ENCODE measurements around the gene PNMA5. TPM values are rescaled to one million over a fixed set of nuclear protein-coding genes. Genes with fewer than 3 reads are reported as not detected.
"Not testable (repeated sequence)": the region's sequence is repeated elsewhere in the genome, so short reads cannot be mapped to it uniquely, and the experiment has no call there.

PNMA5 gene
- total RNA-seq (2014; rRNA removed; shearing (Covaris generic)): 0.22 TPM in 1 of 2 replicates, not detected in the other

DNA sequence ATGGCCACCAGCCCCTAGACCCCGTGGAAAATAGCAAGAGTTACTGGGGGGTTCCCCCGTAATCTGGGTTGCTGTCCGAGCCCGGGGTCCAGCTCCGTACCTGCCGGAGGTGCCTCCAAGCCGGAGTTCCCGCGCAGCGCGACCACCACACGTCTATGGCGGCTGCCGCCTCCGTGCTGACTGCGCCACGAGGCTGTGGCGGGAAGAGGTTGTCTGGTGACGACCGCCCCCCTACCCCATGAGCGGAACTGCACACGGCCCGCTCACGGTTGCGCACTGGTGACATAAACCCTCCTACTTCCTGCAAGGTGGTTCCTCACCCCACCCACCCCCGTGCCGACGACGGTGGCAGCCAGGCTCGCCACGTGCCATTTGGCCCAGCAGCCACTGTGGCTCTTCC, at the start of gene PNMA5:
Gene PNMA5 (minus strand): TSS at position 184 of the 400 bp plus-strand sequence. CDS start 2,518 bp downstream, outside the sequence.
- H3K36me3 ChIP-seq (replicated peaks; ENCODE audit: control insufficient read depth, insufficient read depth, low read length): no peaks in the 10 kb centered on the region
- no peak within 1 kb of the TSS for H3K4me3 ChIP-seq (ENCODE audit: insufficient read depth, low read depth, low read length)
- H3K27me3 ChIP-seq (ENCODE audit: control insufficient read depth, insufficient read depth, low read length): no peaks in the 10 kb centered on the region
- DNase-seq: peak; percentile 17

DNA sequence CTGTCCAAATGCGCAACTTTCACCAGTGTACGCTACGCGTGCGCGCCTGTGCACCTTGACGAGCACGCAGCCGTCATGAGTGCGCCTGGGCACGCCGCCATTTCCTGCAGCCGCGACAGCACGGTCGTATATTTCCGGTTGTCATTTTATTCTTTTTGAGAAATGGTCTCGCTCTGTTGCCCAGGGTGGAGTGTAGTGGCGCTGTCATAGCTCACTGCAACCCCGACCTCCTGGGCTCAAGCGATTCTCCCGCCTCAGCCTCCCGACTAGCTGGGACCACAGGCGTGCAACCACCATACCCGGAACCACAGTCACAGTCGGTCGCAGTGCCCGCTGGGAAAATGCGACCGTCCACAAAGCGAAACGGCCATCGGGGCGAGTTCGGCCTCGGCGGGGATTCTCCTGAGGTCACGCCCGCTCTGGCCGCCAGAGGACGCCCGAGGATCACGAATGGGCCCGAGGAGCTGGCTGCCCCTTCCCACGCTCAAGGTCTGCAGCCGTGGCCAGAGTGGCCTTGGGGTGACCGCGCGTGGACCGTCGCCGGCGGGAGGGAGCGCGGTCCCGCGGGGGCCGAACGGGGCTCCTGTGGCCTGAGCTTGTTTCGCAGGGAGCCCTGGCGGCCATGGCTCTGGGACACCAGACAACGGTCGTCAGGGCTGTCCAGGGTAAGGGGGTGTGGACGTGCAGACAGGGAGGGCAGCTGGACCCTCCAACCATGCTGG, 38.6 kb upstream of the PNMA5 start:
- DNase-seq: peak; percentile 84
- Histone ChIP-seq H3K4me3 (ENCODE audit: insufficient read depth, low read depth, low read length) (peak overlapping the region; percentile 16; the same call in 1 of the 2 replicates), H3K36me3 (replicated peaks; ENCODE audit: control insufficient read depth, insufficient read depth, low read length) (no peaks in the 10 kb centered on the region)

DNA sequence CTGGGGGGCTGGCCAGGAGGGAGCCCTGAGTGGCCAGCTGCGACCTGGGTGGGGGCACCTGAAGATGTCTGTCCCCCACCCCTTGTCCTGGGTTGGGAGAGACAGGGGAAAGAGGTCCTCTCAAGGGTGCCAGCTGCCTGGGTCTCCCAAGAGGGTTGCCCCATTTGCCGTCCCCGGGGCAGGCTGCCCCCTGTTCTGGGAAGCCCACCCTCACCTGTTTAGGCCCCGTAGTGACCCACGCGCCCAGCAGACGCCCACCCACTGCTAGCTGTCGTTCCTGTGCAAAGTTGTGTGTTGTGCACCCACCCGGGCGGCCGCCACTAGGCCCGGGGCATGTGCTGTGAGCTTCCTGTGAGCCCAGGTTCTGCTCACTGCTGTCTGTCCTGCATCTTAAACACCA, 36.9 kb upstream of the PNMA5 start:
- H3K36me3 ChIP-seq (replicated peaks; ENCODE audit: control insufficient read depth, insufficient read depth, low read length): no peaks in the 10 kb centered on the region

More for the DNA sequence above, 38.6 kb upstream of the PNMA5 start:
- no peaks in the 10 kb centered on the region for H3K27me3 ChIP-seq (ENCODE audit: control insufficient read depth, insufficient read depth, low read length)

DNA sequence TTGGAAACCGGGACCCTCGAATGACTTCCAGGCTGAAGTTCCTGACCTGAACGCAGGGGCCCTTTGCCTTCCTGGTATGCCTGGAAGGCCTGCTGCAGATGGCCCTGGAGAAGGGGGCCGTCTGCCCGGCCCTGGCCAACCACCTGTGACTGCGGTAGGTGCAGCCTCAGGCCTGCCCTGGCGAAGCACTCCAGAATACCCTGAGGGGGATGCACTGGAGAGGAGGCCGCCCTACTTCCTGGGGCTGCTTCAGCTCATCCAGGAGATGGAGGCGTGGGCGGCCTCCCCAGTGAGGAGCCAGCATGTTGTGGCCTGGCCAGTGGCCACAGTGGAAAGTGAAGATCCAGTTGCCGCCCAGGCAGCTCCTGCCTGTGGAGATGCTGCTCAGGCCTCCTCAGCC, 36.0 kb upstream of the PNMA5 start:
- DNase-seq: peak; percentile 23
- Histone ChIP-seq H3K36me3 (replicated peaks; ENCODE audit: control insufficient read depth, insufficient read depth, low read length) (no peaks in the 10 kb centered on the region), H3K27me3 (ENCODE audit: control insufficient read depth, insufficient read depth, low read length) (no peaks in the 10 kb centered on the region), H3K4me3 (ENCODE audit: insufficient read depth, low read depth, low read length) (no peak overlapping the region)

More for the DNA sequence above, 36.9 kb upstream of the PNMA5 start:
- Histone ChIP-seq H3K27me3 (ENCODE audit: control insufficient read depth, insufficient read depth, low read length) (no peaks in the 10 kb centered on the region), H3K4me3 (ENCODE audit: insufficient read depth, low read depth, low read length) (no peak overlapping the region)
- peak; percentile 23 for DNase-seq

DNA sequence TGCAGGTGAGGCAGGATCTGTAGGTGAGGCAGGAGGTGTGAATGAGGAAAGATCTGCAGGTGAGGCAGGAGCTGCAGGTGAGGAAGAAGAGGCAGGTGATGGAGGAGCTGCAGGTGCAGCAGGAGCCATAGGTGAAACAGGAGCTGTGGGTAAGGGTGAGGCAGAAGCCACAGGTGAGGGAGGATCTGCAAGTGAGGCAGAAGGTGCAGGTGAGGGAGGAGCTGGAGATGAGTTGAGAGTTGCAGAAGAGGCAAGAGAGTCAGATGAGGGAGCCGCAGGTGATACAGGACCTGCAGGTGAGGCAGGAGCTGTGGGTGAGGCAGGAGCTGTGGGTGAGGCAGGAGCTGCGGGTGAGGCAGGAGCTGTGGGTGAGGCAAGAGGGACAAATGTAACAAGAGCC, 35.2 kb upstream of the PNMA5 start:
- Histone ChIP-seq H3K36me3 (replicated peaks; ENCODE audit: control insufficient read depth, insufficient read depth, low read length) (no peaks in the 10 kb centered on the region), H3K4me3 (ENCODE audit: insufficient read depth, low read depth, low read length) (no peak overlapping the region), H3K27me3 (ENCODE audit: control insufficient read depth, insufficient read depth, low read length) (no peaks in the 10 kb centered on the region)
- DNase-seq: no peak

DNA sequence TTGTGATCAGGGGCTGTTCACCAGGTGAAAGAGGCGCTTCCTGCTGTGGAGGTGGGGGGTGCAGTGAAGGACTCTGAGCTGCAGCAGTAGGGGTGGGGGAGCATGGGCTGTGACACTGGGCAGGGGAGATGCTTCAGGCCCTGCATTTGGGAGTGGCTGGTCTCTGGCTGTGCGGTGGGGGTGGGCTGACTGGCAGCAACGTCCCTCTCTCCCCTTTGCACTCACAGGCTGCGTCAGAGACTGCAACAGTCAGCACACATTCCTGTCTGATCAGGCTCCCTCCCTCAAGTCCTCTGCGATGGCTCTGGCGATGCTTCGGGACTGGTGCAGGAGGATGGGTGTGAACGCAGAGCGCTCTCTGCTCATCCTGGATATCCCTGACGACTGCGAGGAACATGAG, 34.6 kb upstream of the PNMA5 start:
- not testable (repeated sequence) for H3K4me3 ChIP-seq (ENCODE audit: insufficient read depth, low read depth, low read length); H3K27me3 ChIP-seq (ENCODE audit: control insufficient read depth, insufficient read depth, low read length); H3K36me3 ChIP-seq (replicated peaks; ENCODE audit: control insufficient read depth, insufficient read depth, low read length)
- DNase-seq: peak; percentile 24

DNA sequence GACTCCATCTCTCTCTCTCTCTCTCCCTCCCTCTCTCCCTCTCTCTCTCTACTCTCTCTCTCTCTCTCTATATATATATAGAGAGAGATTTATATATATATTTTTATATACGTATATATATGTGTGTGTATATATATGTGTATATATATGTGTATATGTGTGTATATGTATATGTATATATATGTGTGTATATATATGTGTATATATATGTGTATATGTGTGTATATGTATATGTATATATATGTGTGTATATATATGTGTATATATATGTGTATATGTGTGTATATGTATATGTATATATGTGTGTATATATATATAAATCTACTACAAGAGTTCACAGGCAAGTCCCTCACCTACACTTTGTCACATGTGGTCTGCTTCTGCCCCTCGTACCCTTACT, 32.6 kb upstream of the PNMA5 start:
- H3K4me3 ChIP-seq (ENCODE audit: insufficient read depth, low read depth, low read length); H3K27me3 ChIP-seq (ENCODE audit: control insufficient read depth, insufficient read depth, low read length); DNase-seq; H3K36me3 ChIP-seq (replicated peaks; ENCODE audit: control insufficient read depth, insufficient read depth, low read length): not testable (repeated sequence)

DNA sequence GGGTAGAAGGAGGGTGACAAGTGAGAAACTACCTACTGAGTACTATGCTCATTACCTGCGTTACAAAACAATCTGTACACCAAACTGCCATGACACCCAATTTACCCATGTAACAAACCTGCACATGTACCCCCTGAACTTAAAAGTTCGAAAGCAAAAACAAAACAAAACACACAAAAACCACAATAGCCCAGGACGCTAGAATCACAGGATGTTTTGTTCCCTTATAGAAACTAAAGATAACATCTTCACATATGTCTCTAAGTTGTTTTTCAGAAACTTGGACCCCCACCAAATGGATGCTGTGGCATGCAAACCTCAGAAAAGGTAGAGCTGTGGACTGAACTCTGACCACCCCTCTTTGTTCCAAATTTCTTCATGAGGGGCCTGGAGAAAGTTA, 25.2 kb upstream of the PNMA5 start:
- no peak overlapping the region for H3K4me3 ChIP-seq (ENCODE audit: insufficient read depth, low read depth, low read length)
- H3K27me3 ChIP-seq (ENCODE audit: control insufficient read depth, insufficient read depth, low read length): 0 out of 2 replicates have a peak, but pooled peaks cover 2% of the 10 kb centered on the region
- DNase-seq: no peak
- H3K36me3 ChIP-seq (replicated peaks; ENCODE audit: control insufficient read depth, insufficient read depth, low read length): no peaks in the 10 kb centered on the region

DNA sequence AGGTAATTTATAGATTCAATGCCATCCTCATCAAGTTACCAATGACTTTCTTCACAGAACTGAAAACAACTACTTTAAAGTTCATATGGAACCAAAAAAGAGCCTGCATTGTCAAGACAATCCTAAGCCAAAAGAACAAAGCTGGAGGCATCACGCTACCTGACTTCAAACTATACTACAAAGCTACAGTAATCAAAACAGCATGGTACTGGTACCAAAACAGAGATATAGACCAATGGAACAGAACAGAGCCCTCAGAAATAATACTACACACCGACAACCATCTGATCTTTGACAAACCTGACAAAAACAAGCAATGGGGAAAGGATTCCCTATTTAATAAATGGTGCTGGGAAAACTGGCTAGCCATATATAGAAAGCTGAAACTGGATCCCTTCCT, 23.3 kb upstream of the PNMA5 start:
- not testable (repeated sequence) for H3K27me3 ChIP-seq (ENCODE audit: control insufficient read depth, insufficient read depth, low read length); H3K4me3 ChIP-seq (ENCODE audit: insufficient read depth, low read depth, low read length); DNase-seq; H3K36me3 ChIP-seq (replicated peaks; ENCODE audit: control insufficient read depth, insufficient read depth, low read length)

DNA sequence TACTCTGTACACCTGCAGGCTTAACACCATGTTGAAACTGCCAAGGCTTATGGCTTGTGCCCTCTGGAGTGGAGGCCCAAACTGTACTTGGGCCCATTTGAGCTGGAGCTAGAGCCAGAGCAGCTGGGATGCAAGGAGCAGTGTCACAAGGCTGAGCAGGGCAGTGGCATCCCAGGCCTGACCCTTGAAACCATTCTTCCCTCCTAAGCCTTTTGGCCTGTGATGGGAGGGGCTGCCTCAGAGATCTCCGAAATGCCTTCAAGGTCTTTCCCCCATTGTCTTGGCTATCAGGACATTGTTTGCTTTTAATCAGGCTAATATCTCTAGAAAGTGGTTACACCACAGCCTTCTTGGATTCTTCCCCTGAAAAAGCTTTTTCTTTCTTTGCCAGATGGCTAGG, 10.9 kb upstream of the PNMA5 start:
- H3K27me3 ChIP-seq (ENCODE audit: control insufficient read depth, insufficient read depth, low read length): no peaks in the 10 kb centered on the region
- DNase-seq: no peak
- no peaks in the 10 kb centered on the region for H3K36me3 ChIP-seq (replicated peaks; ENCODE audit: control insufficient read depth, insufficient read depth, low read length)
- no peak overlapping the region for H3K4me3 ChIP-seq (ENCODE audit: insufficient read depth, low read depth, low read length)

DNA sequence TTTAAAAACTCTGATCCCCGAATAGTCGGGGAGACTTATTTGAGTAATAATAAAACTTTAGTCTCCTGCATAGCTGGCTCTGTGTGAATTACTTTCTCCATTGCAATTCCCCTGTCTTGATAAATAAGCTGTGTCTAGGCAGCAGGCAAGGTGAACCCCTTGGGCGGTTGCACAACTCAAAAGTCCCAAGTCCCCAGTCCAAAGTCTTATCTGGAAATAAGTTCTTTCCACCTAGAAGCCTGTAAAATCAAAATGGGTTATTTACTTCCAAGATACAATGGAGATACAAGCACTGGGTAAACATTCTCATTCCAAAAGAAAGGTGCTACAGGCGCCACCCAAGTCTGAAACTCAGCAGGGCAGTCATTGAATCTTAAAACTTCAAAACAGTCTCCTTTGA, 10.1 kb upstream of the PNMA5 start:
- Histone ChIP-seq H3K4me3 (ENCODE audit: insufficient read depth, low read depth, low read length) (no peak overlapping the region), H3K36me3 (replicated peaks; ENCODE audit: control insufficient read depth, insufficient read depth, low read length) (no peaks in the 10 kb centered on the region), H3K27me3 (ENCODE audit: control insufficient read depth, insufficient read depth, low read length) (no peaks in the 10 kb centered on the region)
- no peak for DNase-seq

DNA sequence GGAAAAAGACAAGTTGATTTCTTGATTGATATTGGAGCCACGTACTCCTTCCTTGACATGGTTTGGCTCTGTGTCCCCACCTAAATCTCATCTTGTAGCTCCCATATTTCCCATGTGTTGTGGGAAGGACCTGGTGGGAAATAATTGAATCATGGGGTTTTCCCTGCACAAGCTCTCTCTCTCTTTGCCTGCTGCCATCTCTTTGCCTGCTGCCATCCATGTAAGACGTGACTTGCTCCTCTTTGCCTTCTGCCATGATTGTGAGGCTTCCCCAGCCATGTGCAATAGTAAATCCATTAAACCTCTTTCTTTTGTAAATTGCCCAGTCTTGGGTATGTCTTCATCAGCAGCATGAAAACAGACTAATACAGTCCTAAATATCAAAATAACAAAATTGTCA, 8.3 kb upstream of the PNMA5 start:
- not testable (repeated sequence) for H3K36me3 ChIP-seq (replicated peaks; ENCODE audit: control insufficient read depth, insufficient read depth, low read length); H3K4me3 ChIP-seq (ENCODE audit: insufficient read depth, low read depth, low read length); DNase-seq; H3K27me3 ChIP-seq (ENCODE audit: control insufficient read depth, insufficient read depth, low read length)

DNA sequence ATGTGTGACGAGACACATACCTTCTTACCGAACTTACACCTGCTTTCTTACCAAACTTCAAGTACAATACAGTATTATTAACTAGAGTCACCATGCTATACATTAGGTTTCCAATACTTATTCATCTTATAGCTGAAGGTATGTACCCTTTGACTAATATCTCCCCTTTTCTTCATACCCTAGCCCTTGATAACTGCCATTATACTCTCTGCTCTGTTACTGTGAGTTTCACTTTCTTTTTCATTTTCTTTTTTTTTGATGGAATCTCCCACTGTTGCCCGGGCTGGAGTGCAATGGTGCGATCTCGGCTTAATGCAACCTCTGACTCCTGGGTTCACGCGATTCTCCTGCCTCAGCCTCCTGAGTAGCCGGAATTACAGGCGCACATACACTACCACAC, 3.4 kb upstream of the PNMA5 start:
- H3K4me3 ChIP-seq (ENCODE audit: insufficient read depth, low read depth, low read length): no peak overlapping the region
- DNase-seq: no peak
- no peaks in the 10 kb centered on the region for H3K27me3 ChIP-seq (ENCODE audit: control insufficient read depth, insufficient read depth, low read length)
- H3K36me3 ChIP-seq (replicated peaks; ENCODE audit: control insufficient read depth, insufficient read depth, low read length): no peaks in the 10 kb centered on the region

DNA sequence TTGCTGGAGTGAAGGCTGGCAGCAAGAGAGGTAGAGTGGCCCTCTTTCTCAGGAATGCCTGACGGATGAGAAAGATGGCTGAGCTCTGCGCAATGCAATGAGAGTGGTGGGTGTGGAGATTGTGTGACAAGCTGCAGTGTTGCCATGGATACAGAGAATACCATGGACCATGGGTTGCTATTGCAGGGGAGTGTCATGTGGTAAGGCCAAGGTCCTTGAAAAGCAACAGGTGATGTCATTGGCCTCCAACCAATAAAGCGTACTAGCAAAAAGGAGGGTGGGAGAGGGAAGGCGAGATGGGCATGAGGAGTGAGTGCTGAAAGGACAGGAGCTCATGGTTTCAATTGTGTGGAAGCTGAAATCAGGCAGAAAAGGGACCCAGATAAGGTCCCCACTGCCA, 1.8 kb downstream of the PNMA5 start:
- Histone ChIP-seq H3K36me3 (replicated peaks; ENCODE audit: control insufficient read depth, insufficient read depth, low read length) (no peaks in the 10 kb centered on the region), H3K27me3 (ENCODE audit: control insufficient read depth, insufficient read depth, low read length) (no peaks in the 10 kb centered on the region), H3K4me3 (ENCODE audit: insufficient read depth, low read depth, low read length) (no peak overlapping the region)
- peak; percentile 19 for DNase-seq

DNA sequence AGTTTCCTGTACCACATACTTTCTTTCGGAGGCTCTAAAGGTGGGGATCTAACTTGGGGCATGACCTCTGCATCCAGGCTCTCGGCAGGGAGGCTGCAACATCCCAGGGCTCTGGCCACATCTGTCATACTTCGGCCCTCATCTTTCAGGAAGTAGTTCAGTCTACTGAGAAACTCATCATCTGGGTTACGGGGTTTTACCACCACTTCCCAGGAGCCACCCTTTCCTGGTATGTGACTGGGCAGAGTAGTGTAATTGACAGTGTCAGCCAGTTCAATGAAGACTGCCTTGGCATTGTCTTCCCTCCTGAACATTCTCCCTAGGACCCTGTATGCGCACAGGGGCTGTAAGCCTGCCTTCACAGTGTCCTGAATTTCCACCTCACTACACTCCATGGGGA, 2.8 kb downstream of the PNMA5 start:
- Histone ChIP-seq H3K36me3 (replicated peaks; ENCODE audit: control insufficient read depth, insufficient read depth, low read length) (no peaks in the 10 kb centered on the region), H3K4me3 (ENCODE audit: insufficient read depth, low read depth, low read length) (no peak overlapping the region), H3K27me3 (ENCODE audit: control insufficient read depth, insufficient read depth, low read length) (no peaks in the 10 kb centered on the region)
- DNase-seq: no peak

DNA sequence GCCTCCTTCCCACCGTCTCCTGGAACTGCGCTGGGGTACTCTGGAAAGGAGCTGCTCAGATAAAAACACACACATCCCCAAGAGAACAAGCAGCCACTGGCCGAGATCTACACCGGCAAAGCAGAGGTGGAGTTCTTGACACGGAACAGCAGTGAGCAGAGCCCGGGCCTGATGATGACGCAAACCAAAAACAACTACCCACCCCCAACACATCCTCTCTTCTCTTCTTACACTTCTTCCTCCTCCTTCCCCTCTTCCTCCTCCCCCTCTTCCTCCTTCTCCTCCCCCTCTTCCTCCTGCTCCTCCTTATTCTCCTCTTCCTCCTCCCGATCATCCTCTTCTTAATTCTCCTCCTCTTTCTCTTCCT, 4.6 kb downstream of the PNMA5 start:
- H3K36me3 ChIP-seq (replicated peaks; ENCODE audit: control insufficient read depth, insufficient read depth, low read length): no peaks in the 10 kb centered on the region
- DNase-seq: peak; percentile 13
- no peak overlapping the region for H3K4me3 ChIP-seq (ENCODE audit: insufficient read depth, low read depth, low read length)
- H3K27me3 ChIP-seq (ENCODE audit: control insufficient read depth, insufficient read depth, low read length): no peaks in the 10 kb centered on the region

Data from H7 (cell line).